ENCODE data around the gene TOMM22.

DNA sequence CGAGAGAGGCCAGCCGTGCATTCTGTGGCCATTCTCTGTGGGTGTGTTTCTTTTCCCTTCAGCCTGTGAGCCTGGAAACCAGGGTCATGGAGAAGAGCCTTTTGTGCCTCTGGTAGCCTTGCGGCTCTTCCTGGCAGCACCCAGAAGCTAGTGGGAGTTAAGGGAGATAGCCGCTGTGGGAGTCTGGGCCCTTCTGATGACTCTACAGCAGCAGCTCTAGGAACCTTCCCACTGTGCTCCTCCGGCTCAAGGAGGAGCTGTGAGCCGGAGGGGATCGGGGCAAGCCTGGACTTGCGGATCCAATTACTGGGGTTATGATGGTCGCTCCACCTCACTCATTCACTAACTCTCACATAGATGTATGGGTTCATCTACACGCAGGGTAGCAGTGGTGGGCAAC is 34.5 kb downstream of the TOMM22 start:
- TF ChIP-seq, protein P1, sequence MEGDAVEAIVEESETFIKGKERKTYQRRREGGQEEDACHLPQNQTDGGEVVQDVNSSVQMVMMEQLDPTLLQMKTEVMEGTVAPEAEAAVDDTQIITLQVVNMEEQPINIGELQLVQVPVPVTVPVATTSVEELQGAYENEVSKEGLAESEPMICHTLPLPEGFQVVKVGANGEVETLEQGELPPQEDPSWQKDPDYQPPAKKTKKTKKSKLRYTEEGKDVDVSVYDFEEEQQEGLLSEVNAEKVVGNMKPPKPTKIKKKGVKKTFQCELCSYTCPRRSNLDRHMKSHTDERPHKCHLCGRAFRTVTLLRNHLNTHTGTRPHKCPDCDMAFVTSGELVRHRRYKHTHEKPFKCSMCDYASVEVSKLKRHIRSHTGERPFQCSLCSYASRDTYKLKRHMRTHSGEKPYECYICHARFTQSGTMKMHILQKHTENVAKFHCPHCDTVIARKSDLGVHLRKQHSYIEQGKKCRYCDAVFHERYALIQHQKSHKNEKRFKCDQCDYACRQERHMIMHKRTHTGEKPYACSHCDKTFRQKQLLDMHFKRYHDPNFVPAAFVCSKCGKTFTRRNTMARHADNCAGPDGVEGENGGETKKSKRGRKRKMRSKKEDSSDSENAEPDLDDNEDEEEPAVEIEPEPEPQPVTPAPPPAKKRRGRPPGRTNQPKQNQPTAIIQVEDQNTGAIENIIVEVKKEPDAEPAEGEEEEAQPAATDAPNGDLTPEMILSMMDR (IDR thresholded peaks at IDR 0.05; ENCODE audit: low read length): no peak
- TF ChIP-seq EZH2 (optimal IDR thresholded peaks at IDR 0.05; ENCODE audit: low read depth, low read length) (no peak), EZH2phosphoT487 (IDR thresholded peaks at IDR 0.05; ENCODE audit: low read length) (no peak)

Measured in MM.1S (cell line).